ENCODE results near the gene ARL8B. TPM values are rescaled to one million over a fixed set of nuclear protein-coding genes. Genes with fewer than 3 reads are reported as not detected.

The ARL8B gene
- total RNA-seq, 2 donors from 2014 or later: 32.8 to 52.6 TPM

- Histone ChIP-seq H3K36me3 (no peaks in the 10 kb centered on the region), H3K4me1 (ENCODE audit: control insufficient read depth in 1 of 2, low read depth in 2 of 2) (peaks cover 48 to 68% of the 10 kb centered on the region in 2 donors), H3K27ac (no peak overlapping the region), H3K27me3 (replicated peaks; ENCODE audit: insufficient read depth) (no peaks in the 10 kb centered on the region), H3K9me3 (no peaks in the 10 kb centered on the region), H3K4me3 (no peak overlapping the region)
- ATAC-seq (ENCODE audit: insufficient number of reproducible peaks, low FRiP score, low read depth) (no peak), DNase-seq (ENCODE audit: low spot score) (no peak)
- no peak for TF ChIP-seq CTCF (IDR thresholded peaks at IDR 0.05)
Observed at GRCh38 chr3:5140230-5140621, 18.1 kb downstream of the ARL8B start.

GRCh38 chr3:5140839-5141238 is 18.7 kb downstream of the ARL8B start:
- Histone ChIP-seq H3K27ac (no peak overlapping the region), H3K36me3 (no peaks in the 10 kb centered on the region), H3K4me1 (ENCODE audit: control insufficient read depth in 1 of 2, low read depth in 2 of 2) (peaks cover 48 to 71% of the 10 kb centered on the region in 2 donors), H3K27me3 (replicated peaks; ENCODE audit: insufficient read depth) (no peaks in the 10 kb centered on the region), H3K9me3 (no peaks in the 10 kb centered on the region), H3K4me3 (no peak overlapping the region)
- no peak for ATAC-seq (ENCODE audit: insufficient number of reproducible peaks, low FRiP score, low read depth)
- TF ChIP-seq CTCF (IDR thresholded peaks at IDR 0.05): no peak
- DNase-seq (ENCODE audit: low spot score): no peak

- DNase-seq (ENCODE audit: low spot score): no peak
- TF ChIP-seq CTCF (IDR thresholded peaks at IDR 0.05): no peak
- peaks cover 42 to 65% of the 10 kb centered on the region in 2 donors for H3K4me1 ChIP-seq (ENCODE audit: control insufficient read depth in 1 of 2, low read depth in 2 of 2)
Observed at GRCh38 chr3:5141760-5142159, 19.7 kb downstream of the ARL8B start.

GRCh38 chr3:5143464-5143863 is 21.4 kb downstream of the ARL8B start:
- H3K4me3 ChIP-seq: no peak overlapping the region
- H3K36me3 ChIP-seq: no peaks in the 10 kb centered on the region
- H3K9me3 ChIP-seq: no peaks in the 10 kb centered on the region
- H3K4me1 ChIP-seq (ENCODE audit: control insufficient read depth in 1 of 2, low read depth in 2 of 2): peaks cover 34 to 51% of the 10 kb centered on the region in 2 donors
- no peaks in the 10 kb centered on the region for H3K27me3 ChIP-seq (replicated peaks; ENCODE audit: insufficient read depth)
- no peak overlapping the region for H3K27ac ChIP-seq
- DNase-seq (ENCODE audit: low spot score) (no peak), ATAC-seq (ENCODE audit: insufficient number of reproducible peaks, low FRiP score, low read depth) (no peak)
- TF ChIP-seq CTCF (IDR thresholded peaks at IDR 0.05): no peak

More at GRCh38 chr3:5141760-5142159, 19.7 kb downstream of the ARL8B start:
- Histone ChIP-seq H3K27me3 (replicated peaks; ENCODE audit: insufficient read depth) (no peaks in the 10 kb centered on the region), H3K27ac (no peak overlapping the region), H3K4me3 (no peak overlapping the region), H3K36me3 (no peaks in the 10 kb centered on the region), H3K9me3 (no peaks in the 10 kb centered on the region)
- ATAC-seq (ENCODE audit: insufficient number of reproducible peaks, low FRiP score, low read depth): no peak

- Histone ChIP-seq H3K27ac (no peak overlapping the region), H3K4me1 (ENCODE audit: control insufficient read depth in 1 of 2, low read depth in 2 of 2) (peaks cover 25 to 49% of the 10 kb centered on the region in 2 donors), H3K9me3 (no peaks in the 10 kb centered on the region), H3K4me3 (no peak overlapping the region), H3K36me3 (no peaks in the 10 kb centered on the region), H3K27me3 (replicated peaks; ENCODE audit: insufficient read depth) (no peaks in the 10 kb centered on the region)
- no peak for ATAC-seq (ENCODE audit: insufficient number of reproducible peaks, low FRiP score, low read depth)
- TF ChIP-seq CTCF (IDR thresholded peaks at IDR 0.05): no peak
- DNase-seq (ENCODE audit: low spot score): no peak
Observed at GRCh38 chr3:5144316-5144994, 22.4 kb downstream of the ARL8B start.

Measured in thoracic aorta (tissue), 2 donors.